ENCODE data around the gene PARP15. TPM values are rescaled to one million over a fixed set of nuclear protein-coding genes. Genes with fewer than 3 reads are reported as not detected.

PARP15 gene
- total RNA-seq, 1 donor from 2014 or later: 213 TPM

- peak overlapping the region; percentile 80 for H3K27ac Mint-ChIP-seq
- H3K4me1 Mint-ChIP-seq: peaks cover 41% of the 10 kb centered on the region
- ChIA-PET CTCF (interaction anchor here (0.9 to 1.3 kb wide), 2 partner anchors 31 to 70 kb away, joined by 3 read pairs; no protein-coding TSS in a partner anchor), POLR2A (interaction anchor here (0.6 to 2.2 kb wide), 14 partner anchors 9 to 822 kb away, joined by 3 to 27 read pairs (median 5); partner anchors contain the start of genes DTX3L, PARP15 and PARP9)
- no peaks in the 10 kb centered on the region for H3K27me3 Mint-ChIP-seq
- no peak for TF ChIP-seq CTCF (IDR thresholded peaks at IDR 0.05)
- H3K4me3 Mint-ChIP-seq: peak overlapping the region; percentile 37
- H3K9me3 Mint-ChIP-seq: no peaks in the 10 kb centered on the region
- ATAC-seq (ENCODE audit: low read depth): peak; percentile 88
- DNase-seq: no peak
- H3K36me3 Mint-ChIP-seq (ENCODE audit: low read depth): peaks cover 79% of the 10 kb centered on the region
- intact Hi-C loops (cut with micrococcal nuclease): loop anchor here (1.0 kb wide), 6 partner anchors 9 to 69 kb away; partner anchors contain the start of genes DTX3L and PARP9
Observed at GRCh38 chr3:122609798-122610559, 32.5 kb downstream of the PARP15 start.

- Mint-ChIP-seq H3K27me3 (no peaks in the 10 kb centered on the region), H3K4me1 (peaks cover 58% of the 10 kb centered on the region), H3K27ac (peak overlapping the region; percentile 41), H3K4me3 (no peak overlapping the region), H3K9me3 (no peaks in the 10 kb centered on the region), H3K36me3 (ENCODE audit: low read depth) (peaks cover 84% of the 10 kb centered on the region)
- DNase-seq: no peak
- TF ChIP-seq CTCF (IDR thresholded peaks at IDR 0.05): no peak
- no peak for ATAC-seq (ENCODE audit: low read depth)
- CTCF ChIA-PET: no interaction called here
- POLR2A ChIA-PET: interaction anchor here (0.6 to 2.1 kb wide), 2 partner anchors 36 to 47 kb away, joined by 3 to 8 read pairs; no protein-coding TSS in a partner anchor
- intact Hi-C loops (cut with micrococcal nuclease): no loop called here
Observed at GRCh38 chr3:122612696-122613095, 35.2 kb downstream of the PARP15 start.

- no peak for TF ChIP-seq CTCF (IDR thresholded peaks at IDR 0.05)
- CTCF ChIA-PET: no interaction called here
- intact Hi-C loops (cut with micrococcal nuclease): no loop called here
- ATAC-seq (ENCODE audit: low read depth) (no peak), DNase-seq (no peak)
- H3K4me1 Mint-ChIP-seq: peaks cover 61% of the 10 kb centered on the region
- no peaks in the 10 kb centered on the region for H3K9me3 Mint-ChIP-seq
- POLR2A ChIA-PET: no interaction called here
- H3K4me3 Mint-ChIP-seq: no peak overlapping the region
- H3K27me3 Mint-ChIP-seq: no peaks in the 10 kb centered on the region
- peaks cover 87% of the 10 kb centered on the region for H3K36me3 Mint-ChIP-seq (ENCODE audit: low read depth)
- H3K27ac Mint-ChIP-seq: peak overlapping the region; percentile 53
Observed at GRCh38 chr3:122615303-122615702, 37.9 kb downstream of the PARP15 start.

GRCh38 chr3:122618614-122619013 lies 41.2 kb downstream of the PARP15 start:
- H3K9me3 Mint-ChIP-seq: no peaks in the 10 kb centered on the region
- no peak for DNase-seq
- H3K36me3 Mint-ChIP-seq (ENCODE audit: low read depth): peaks cover 89% of the 10 kb centered on the region
- peak overlapping the region; percentile 64 for H3K27ac Mint-ChIP-seq
- no peak for TF ChIP-seq CTCF (IDR thresholded peaks at IDR 0.05)
- ATAC-seq (ENCODE audit: low read depth): no peak
- CTCF ChIA-PET: interaction anchor here (1.0 to 5.7 kb wide), 4 partner anchors 54 to 60 kb away, joined by 3 to 36 read pairs (median 4); partner anchors contain the start of genes DTX3L, PARP14 and PARP9
- POLR2A ChIA-PET: interaction anchor here (0.7 to 6.7 kb wide), 5 partner anchors 8 to 61 kb away, joined by 3 to 72 read pairs (median 16); partner anchors contain the start of genes DTX3L, PARP14, PARP15 and PARP9
- no peak overlapping the region for H3K4me3 Mint-ChIP-seq
- intact Hi-C loops (cut with micrococcal nuclease): loop anchor here (1.0 kb wide), 1 partner anchor 8 kb away; no protein-coding TSS in a partner anchor
- no peaks in the 10 kb centered on the region for H3K27me3 Mint-ChIP-seq
- H3K4me1 Mint-ChIP-seq: peaks cover 77% of the 10 kb centered on the region

GRCh38 chr3:122619040-122619439 lies 41.6 kb downstream of the PARP15 start:
- ATAC-seq (ENCODE audit: low read depth): no peak
- POLR2A ChIA-PET: interaction anchor here (0.7 to 6.7 kb wide), 5 partner anchors 8 to 60 kb away, joined by 3 to 72 read pairs (median 16); partner anchors contain the start of genes DTX3L, PARP14, PARP15 and PARP9
- CTCF ChIA-PET: interaction anchor here (1.0 to 5.7 kb wide), 6 partner anchors 37 to 60 kb away, joined by 3 to 36 read pairs (median 3); partner anchors contain the start of genes DTX3L, PARP14 and PARP9
- DNase-seq: no peak
- no peak overlapping the region for H3K4me3 Mint-ChIP-seq
- no peak for TF ChIP-seq CTCF (IDR thresholded peaks at IDR 0.05)
- H3K36me3 Mint-ChIP-seq (ENCODE audit: low read depth): peaks cover 90% of the 10 kb centered on the region
- peaks cover 80% of the 10 kb centered on the region for H3K4me1 Mint-ChIP-seq
- H3K27ac Mint-ChIP-seq: peak overlapping the region; percentile 51
- intact Hi-C loops (cut with micrococcal nuclease): loop anchor here (1.0 kb wide), 1 partner anchor 9 kb away; no protein-coding TSS in a partner anchor
- H3K9me3 Mint-ChIP-seq: no peaks in the 10 kb centered on the region
- no peaks in the 10 kb centered on the region for H3K27me3 Mint-ChIP-seq
